HepG2 (cell line): ENCODE results near the gene INPP5E.
A peak's percentile ranks its signal among the peaks of the same experiment; 100 is the strongest.

Experiments used
- FOXA1 ChIP-seq, 2 experiments: fragments of 450-650 bp in 1 of 2; sonication (generic) in 1 of 2; formaldehyde crosslinking in 1 of 2; IDR thresholded peaks; 2 replicates each; pipeline versions ENCODE4 v1.4.0 to v1.6.1; 2016 to 2020; ENCODE audit warnings: missing genetic modification reagents in 1 of 2
- HDAC2 ChIP-seq: sonication (generic); formaldehyde crosslinking; IDR thresholded peaks from 2 replicates; pipeline ENCODE4 v1.4.0; 2020; ENCODE audit warnings: missing genetic modification reagents
- IKZF1 ChIP-seq: fragments of 450-650 bp; IDR thresholded peaks from 2 replicates; pipeline ENCODE4 v1.7.1; 2016
- MED8 ChIP-seq: sonication (generic); formaldehyde crosslinking; IDR thresholded peaks from 2 replicates; pipeline ENCODE4 v1.8.1; 2023; ENCODE audit warnings: mild to moderate bottlenecking, missing genetic modification reagents; ENCODE audit not compliant: insufficient replicate concordance
- PHF8 ChIP-seq: sonication (generic); formaldehyde crosslinking; IDR thresholded peaks from 2 replicates; pipeline ENCODE4 v1.5.0; 2020; ENCODE audit warnings: missing genetic modification reagents
- TEAD2 ChIP-seq: sonication (generic); formaldehyde crosslinking; IDR thresholded peaks from 2 replicates; pipeline ENCODE4 v1.9.0; 2021; ENCODE audit warnings: missing genetic modification reagents

DNA sequence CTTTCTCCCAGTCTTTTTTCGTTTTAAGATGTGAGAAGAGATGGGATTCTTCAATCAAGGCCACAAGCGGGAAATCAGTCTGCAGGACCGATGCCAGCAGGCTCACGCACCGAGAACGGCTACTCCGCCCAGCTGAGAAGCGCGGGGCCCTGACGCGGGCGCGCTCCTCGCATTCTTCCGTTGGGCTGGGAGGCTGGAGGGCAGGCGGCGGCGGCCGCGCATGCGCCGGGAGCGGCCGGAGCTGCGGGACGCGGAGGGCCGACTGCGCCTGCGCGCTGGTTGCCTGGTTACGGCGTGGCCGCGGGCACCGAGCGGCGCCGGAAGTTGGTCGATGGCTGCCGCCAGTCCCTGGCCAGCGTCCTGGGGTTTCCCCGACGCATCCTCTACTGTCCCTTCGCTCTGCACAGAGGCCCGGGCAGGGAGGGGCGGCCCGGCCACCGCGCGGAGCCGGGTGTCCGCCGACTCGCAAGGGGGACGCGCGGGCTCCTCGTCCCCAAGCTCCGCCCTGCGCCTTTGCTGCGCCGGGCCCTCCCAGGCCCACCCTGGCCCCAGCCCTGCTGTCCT, 44.0 kb upstream of the INPP5E start:
- TF ChIP-seq FOXA1 (IDR thresholded peaks at IDR 0.05) (no peak), FOXA1 (CRISPR knock-in tag; IDR thresholded peaks at IDR 0.05) (no peak), IKZF1 (no peak), TEAD2 (no peak), HDAC2 (0 out of 2 replicates have a peak, but pooled peaks have one; percentile 33), PHF8 (CRISPR knock-in tag) (peak; percentile 11), MED8 (CRISPR knock-in tag) (no peak)
